AG08395 (cell line): ENCODE data around the gene WDR20.
"Not testable (repeated sequence)": the region's sequence is repeated elsewhere in the genome, so short reads cannot be mapped to it uniquely, and the experiment has no call there.

Experiments used
- DNase-seq: peaks from one replicate; pipeline ENCODE4 v3.0.0; 2012; ENCODE audit warnings: mixed read lengths, low spot score

WDR20 gene

GRCh38 chr14:102238766-102239165 lies 99.1 kb downstream of the WDR20 start:
- DNase-seq: no peak

GRCh38 chr14:102239231-102239630 lies 99.5 kb downstream of the WDR20 start:
- no peak for DNase-seq

GRCh38 chr14:102240481-102240880 lies 100.8 kb downstream of the WDR20 start:
- DNase-seq: not testable (repeated sequence)

GRCh38 chr14:102241147-102241546 lies 101.5 kb downstream of the WDR20 start:
- no peak for DNase-seq

GRCh38 chr14:102243795-102244194 lies 104.1 kb downstream of the WDR20 start:
- not testable (repeated sequence) for DNase-seq

- DNase-seq: no peak
These were observed 106.4 kb downstream of the WDR20 start for GRCh38 chr14:102246071-102246470.

GRCh38 chr14:102248121-102248520 lies 108.4 kb downstream of the WDR20 start:
- no peak for DNase-seq

GRCh38 chr14:102249041-102249440 lies 109.3 kb downstream of the WDR20 start:
- no peak for DNase-seq

- no peak for DNase-seq
These were observed 110.3 kb downstream of the WDR20 start for GRCh38 chr14:102249981-102250380.

- DNase-seq: no peak
These were observed 110.9 kb downstream of the WDR20 start for GRCh38 chr14:102250636-102251035.

- DNase-seq: no peak
These were observed 111.5 kb downstream of the WDR20 start for GRCh38 chr14:102251161-102251560.

GRCh38 chr14:102252834-102253801 lies 113.4 kb downstream of the WDR20 start:
- no peak for DNase-seq

GRCh38 chr14:102255401-102256190 lies 115.9 kb downstream of the WDR20 start:
- peak; percentile 25 for DNase-seq

- no peak for DNase-seq
These were observed 117.0 kb downstream of the WDR20 start for GRCh38 chr14:102256716-102257115.

- DNase-seq: no peak
These were observed 118.4 kb downstream of the WDR20 start for GRCh38 chr14:102258136-102258535.
